ENCODE results near the gene AKR7A3.
A peak's percentile ranks its signal among the peaks of the same experiment; 100 is the strongest.
"Not testable (repeated sequence)": the region's sequence is repeated elsewhere in the genome, so short reads cannot be mapped to it uniquely, and the experiment has no call there.

AKR7A3 gene

DNA sequence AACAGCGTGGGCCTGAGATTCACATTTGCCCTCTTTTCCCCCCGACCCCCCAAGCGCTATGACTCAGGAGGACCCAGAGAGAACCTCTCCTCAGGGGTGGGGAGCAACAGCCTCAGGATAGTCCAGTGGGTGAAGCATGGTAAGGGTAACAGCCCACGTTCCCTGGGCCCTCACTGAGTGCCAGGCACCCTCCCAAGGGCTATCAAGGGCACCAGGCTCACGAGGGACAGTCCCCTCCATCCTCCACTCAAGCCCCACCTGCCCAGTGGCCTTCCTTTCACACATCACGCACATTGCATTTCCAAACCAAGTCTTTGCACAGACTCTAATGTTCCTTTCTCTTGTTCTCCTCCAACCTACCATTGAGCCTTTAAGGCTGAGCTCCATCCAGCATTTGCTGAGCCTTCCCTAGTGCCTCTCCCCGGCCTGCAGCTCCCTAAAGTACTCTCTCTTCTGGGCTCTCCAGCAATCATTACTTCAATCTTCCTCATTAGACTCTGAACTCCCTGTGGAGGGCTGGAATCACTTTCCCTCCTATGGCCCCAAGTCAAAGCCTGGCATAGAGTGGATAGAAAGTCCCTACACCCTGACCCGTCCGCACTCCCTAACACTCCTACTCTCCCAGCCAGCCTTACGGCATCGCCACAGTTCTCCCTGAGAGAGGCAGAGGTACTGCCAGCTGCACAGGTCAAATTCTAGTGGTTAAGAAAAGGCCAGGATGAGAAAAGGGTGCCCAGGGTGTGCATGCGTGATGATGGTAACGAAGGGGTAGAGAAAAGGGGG, 22.3 kb upstream of the AKR7A3 start:
- Histone ChIP-seq H3K9me3 (ENCODE audit: control insufficient read depth, insufficient read depth, low read length) (no peaks in the 10 kb centered on the region), H3K4me3 (ENCODE audit: low read length) (peak overlapping the region; percentile 90; the same call in 1 of the 2 replicates), H3K27me3 (ENCODE audit: control insufficient read depth, insufficient read depth, low read length) (no peaks in the 10 kb centered on the region), H3K36me3 (ENCODE audit: control insufficient read depth, insufficient read depth, low read length) (no peaks in the 10 kb centered on the region), H3K27ac (ENCODE audit: low read length) (no peak overlapping the region), H3K4me1 (ENCODE audit: control insufficient read depth, insufficient read depth, low read length) (peaks cover 7% of the 10 kb centered on the region)
- no peak for DNase-seq (ENCODE audit: low read depth, low spot score)
- WGBS (ENCODE audit: insufficient coverage, insufficient read length), result no CpG with 5 or more reads among the region's 13 CpGs

DNA sequence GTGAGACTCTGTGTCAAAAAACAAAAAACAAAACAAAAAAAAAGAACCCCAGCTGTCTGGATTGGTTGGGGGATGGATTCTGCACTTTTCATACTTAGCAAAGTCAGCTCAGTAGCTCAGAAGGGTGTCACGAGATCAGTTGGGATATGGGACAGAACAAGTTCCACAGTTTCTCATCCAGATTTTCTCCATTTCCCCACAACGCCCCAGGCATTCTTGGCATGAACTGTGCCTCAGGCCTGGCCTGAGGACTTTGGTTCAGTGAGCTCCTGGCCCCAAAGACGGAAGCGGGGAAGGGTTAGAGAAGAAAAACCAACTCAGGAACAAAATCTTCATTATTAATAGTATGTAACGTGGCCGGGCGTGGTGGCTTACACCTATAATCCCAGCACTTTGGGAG, 21.5 kb upstream of the AKR7A3 start:
- no CpG with 5 or more reads among the region's 7 CpGs for WGBS (ENCODE audit: insufficient coverage, insufficient read length)
- Histone ChIP-seq H3K27ac (ENCODE audit: low read length) (no peak overlapping the region), H3K4me3 (ENCODE audit: low read length) (no peak overlapping the region), H3K27me3 (ENCODE audit: control insufficient read depth, insufficient read depth, low read length) (no peaks in the 10 kb centered on the region), H3K36me3 (ENCODE audit: control insufficient read depth, insufficient read depth, low read length) (peaks cover 3% of the 10 kb centered on the region; the same call in 1 of the 2 replicates), H3K4me1 (ENCODE audit: control insufficient read depth, insufficient read depth, low read length) (peaks cover 7% of the 10 kb centered on the region), H3K9me3 (ENCODE audit: control insufficient read depth, insufficient read depth, low read length) (no peaks in the 10 kb centered on the region)
- no peak for DNase-seq (ENCODE audit: low read depth, low spot score)

DNA sequence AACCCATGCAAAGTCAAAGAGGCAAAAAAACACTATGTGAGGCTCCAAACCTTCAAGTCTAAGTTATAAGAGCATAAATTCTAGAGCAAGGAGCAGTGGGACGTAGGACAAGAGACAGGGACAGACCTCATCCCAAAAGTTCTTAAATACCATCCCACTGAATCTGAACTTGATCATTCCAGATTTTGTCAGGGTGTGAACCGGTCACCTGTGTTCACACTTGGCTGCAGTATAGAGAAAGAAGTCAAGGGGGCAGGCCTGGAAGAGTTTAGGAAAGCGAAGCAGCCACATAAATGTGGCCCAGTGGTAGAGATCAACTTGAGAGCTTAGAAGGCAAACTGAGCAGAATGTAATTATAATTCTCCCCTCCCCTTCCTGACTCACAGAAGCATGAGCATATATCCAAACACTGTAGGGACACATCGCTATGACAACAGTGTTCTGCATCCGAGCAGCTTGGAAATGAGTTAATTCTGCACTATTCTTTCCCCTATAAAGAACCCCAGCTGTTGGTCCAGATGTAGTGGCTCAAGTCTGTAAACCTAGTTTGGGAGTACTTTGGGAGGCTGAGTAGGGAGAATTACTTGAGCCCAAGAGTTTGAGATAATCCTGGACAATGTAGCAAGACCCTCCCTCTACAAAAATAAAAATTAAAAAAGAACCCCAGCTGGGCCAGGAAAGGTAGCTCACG, 20.7 kb upstream of the AKR7A3 start:
- no peak overlapping the region for H3K27ac ChIP-seq (ENCODE audit: low read length)
- peaks cover 7% of the 10 kb centered on the region for H3K4me1 ChIP-seq (ENCODE audit: control insufficient read depth, insufficient read depth, low read length)
- no peaks in the 10 kb centered on the region for H3K9me3 ChIP-seq (ENCODE audit: control insufficient read depth, insufficient read depth, low read length)
- DNase-seq (ENCODE audit: low read depth, low spot score), result no peak
- H3K27me3 ChIP-seq (ENCODE audit: control insufficient read depth, insufficient read depth, low read length), result no peaks in the 10 kb centered on the region
- H3K36me3 ChIP-seq (ENCODE audit: control insufficient read depth, insufficient read depth, low read length), result peaks cover 3% of the 10 kb centered on the region; the same call in 1 of the 2 replicates
- no CpG with 5 or more reads among the region's 6 CpGs for WGBS (ENCODE audit: insufficient coverage, insufficient read length)
- H3K4me3 ChIP-seq (ENCODE audit: low read length), result no peak overlapping the region

DNA sequence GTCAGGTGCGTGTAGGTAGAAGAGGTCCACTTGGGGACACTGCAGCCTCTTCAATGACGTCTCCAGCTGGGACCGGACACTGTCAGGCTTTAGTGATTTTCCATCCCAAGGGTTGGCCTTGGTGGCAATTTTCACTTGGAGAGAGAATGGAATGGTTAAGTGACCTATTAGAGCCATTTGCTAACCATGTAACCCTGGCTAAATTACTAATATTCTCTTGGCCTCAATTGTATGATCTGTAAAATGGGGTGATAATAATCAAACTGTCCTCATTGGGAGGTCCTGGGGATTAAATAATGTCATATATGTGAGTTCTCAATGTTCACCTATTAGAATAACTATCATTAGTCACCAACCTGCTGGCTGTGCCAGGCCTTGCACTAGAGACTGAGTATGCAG, 19.9 kb upstream of the AKR7A3 start:
- Histone ChIP-seq H3K27me3 (ENCODE audit: control insufficient read depth, insufficient read depth, low read length) (no peaks in the 10 kb centered on the region), H3K36me3 (ENCODE audit: control insufficient read depth, insufficient read depth, low read length) (peaks cover 7% of the 10 kb centered on the region; the same call in 1 of the 2 replicates), H3K9me3 (ENCODE audit: control insufficient read depth, insufficient read depth, low read length) (no peaks in the 10 kb centered on the region), H3K4me3 (ENCODE audit: low read length) (no peak overlapping the region), H3K4me1 (ENCODE audit: control insufficient read depth, insufficient read depth, low read length) (peaks cover 7% of the 10 kb centered on the region), H3K27ac (ENCODE audit: low read length) (no peak overlapping the region)
- DNase-seq (ENCODE audit: low read depth, low spot score), result no peak
- WGBS (ENCODE audit: insufficient coverage, insufficient read length), result no CpG with 5 or more reads among the region's 3 CpGs

DNA sequence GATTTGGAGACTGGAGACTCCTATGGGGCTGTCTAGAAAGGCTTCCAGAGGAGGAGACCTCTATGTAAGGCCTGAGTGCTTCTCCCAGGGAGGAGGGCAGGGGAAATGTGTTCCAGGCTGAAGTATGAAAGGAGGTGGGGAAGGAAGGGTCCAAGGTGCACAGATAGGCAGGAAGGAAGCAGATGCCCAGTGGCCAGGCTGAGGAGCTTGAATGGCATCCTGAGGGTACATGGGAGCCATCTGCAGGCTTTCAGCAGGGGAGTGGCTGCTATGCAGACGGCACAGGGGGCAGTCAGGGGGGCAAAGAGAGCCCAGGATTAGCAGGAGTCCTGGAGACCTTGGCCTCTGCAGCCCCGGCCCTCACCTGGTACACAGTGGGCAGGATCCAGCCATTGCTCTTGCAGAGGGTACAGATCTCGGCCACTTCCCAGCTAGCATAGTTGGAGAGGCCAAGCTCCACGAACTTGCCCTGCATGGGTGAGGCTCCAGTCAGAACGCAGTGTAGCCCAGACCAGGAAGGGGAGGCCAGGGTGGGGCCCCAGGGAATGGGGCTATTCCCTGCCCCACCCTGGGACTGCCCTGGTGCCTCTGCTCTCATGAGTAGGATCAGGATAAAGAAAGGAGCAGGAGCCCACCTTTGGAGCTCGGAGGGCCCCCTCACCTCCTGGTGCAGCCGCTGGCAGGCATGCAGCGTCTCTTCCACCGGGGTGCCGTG, 19.4 kb upstream of the AKR7A3 start:
- peaks cover 7% of the 10 kb centered on the region; the same call in 1 of the 2 replicates for H3K36me3 ChIP-seq (ENCODE audit: control insufficient read depth, insufficient read depth, low read length)
- peaks cover 7% of the 10 kb centered on the region for H3K4me1 ChIP-seq (ENCODE audit: control insufficient read depth, insufficient read depth, low read length)
- DNase-seq (ENCODE audit: low read depth, low spot score), result no peak
- H3K27me3 ChIP-seq (ENCODE audit: control insufficient read depth, insufficient read depth, low read length), result no peaks in the 10 kb centered on the region
- WGBS (ENCODE audit: insufficient coverage, insufficient read length), result no CpG with 5 or more reads among the region's 10 CpGs
- no peaks in the 10 kb centered on the region for H3K9me3 ChIP-seq (ENCODE audit: control insufficient read depth, insufficient read depth, low read length)
- H3K4me3 ChIP-seq (ENCODE audit: low read length), result no peak overlapping the region
- H3K27ac ChIP-seq (ENCODE audit: low read length), result no peak overlapping the region

DNA sequence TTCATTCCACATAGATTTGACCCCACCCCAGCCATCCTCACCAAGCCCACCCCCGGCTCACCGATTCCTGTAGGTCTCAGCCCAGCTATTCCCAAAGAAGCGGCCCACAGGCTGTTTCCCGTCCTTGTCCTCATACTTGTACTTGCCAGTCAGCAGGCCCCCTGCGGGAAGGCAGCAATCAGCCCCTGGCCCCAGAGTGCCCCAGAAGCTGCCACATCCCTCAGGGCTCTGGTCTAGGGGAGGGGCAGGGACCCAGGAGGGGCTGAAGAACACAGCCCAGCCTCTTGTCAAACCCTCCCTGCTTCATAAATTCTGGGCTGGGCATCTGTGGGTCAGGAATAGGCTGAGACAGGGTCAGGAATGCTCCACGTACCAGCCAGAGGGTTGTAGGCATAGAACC, 18.4 kb upstream of the AKR7A3 start:
- DNase-seq (ENCODE audit: low read depth, low spot score), result no peak
- Histone ChIP-seq H3K27me3 (ENCODE audit: control insufficient read depth, insufficient read depth, low read length) (no peaks in the 10 kb centered on the region), H3K27ac (ENCODE audit: low read length) (no peak overlapping the region), H3K4me1 (ENCODE audit: control insufficient read depth, insufficient read depth, low read length) (peaks cover 5% of the 10 kb centered on the region), H3K4me3 (ENCODE audit: low read length) (no peak overlapping the region), H3K9me3 (ENCODE audit: control insufficient read depth, insufficient read depth, low read length) (no peaks in the 10 kb centered on the region), H3K36me3 (ENCODE audit: control insufficient read depth, insufficient read depth, low read length) (peaks cover 7% of the 10 kb centered on the region; the same call in 1 of the 2 replicates)
- WGBS (ENCODE audit: insufficient coverage, insufficient read length), result no CpG with 5 or more reads among the region's 6 CpGs

DNA sequence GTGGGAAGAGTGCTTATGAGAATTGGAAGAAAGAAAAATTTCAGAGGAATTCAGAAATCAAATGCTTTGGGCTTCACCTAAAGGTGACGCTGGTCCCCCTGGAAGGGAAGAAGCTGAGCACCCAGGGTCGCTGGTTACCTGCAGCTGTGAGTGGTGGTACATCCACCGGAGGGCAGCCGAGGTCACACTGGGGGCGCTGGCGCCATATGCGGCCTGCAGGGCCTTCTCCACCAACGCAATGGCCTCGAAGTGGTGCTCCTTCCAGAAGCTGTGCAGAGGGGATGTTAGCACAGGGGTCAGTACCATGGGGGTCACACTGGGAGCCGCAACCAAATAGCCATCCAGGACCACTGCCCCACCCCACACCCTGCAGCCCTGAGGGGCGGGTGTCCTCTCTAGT, 17.3 kb upstream of the AKR7A3 start:
- Histone ChIP-seq H3K4me3 (ENCODE audit: low read length) (no peak overlapping the region), H3K4me1 (ENCODE audit: control insufficient read depth, insufficient read depth, low read length) (peaks cover 2% of the 10 kb centered on the region; the same call in 1 of the 2 replicates), H3K27me3 (ENCODE audit: control insufficient read depth, insufficient read depth, low read length) (no peaks in the 10 kb centered on the region), H3K9me3 (ENCODE audit: control insufficient read depth, insufficient read depth, low read length) (no peaks in the 10 kb centered on the region), H3K36me3 (ENCODE audit: control insufficient read depth, insufficient read depth, low read length) (peaks cover 7% of the 10 kb centered on the region; the same call in 1 of the 2 replicates), H3K27ac (ENCODE audit: low read length) (no peak overlapping the region)
- no CpG with 5 or more reads among the region's 11 CpGs for WGBS (ENCODE audit: insufficient coverage, insufficient read length)
- no peak for DNase-seq (ENCODE audit: low read depth, low spot score)

DNA sequence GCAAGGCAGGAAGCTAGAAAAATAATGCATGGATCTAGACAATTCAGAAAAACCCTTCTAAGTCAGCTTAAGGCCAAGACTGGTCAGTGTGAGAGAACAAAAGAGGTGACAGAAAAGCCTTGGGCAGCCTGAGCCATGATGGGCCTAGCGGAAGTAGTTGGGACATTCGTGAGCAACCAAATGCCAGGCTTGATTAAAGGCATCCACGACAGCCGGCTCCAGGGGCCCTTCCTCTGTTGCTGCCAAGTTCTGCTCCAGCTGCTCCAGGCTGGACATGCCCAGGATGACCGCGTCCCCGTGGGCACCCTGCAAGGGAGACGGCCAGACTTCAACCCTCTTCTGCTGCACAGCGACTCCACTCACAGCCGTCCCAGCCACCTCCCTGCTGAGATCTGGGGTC, 15.5 kb upstream of the AKR7A3 start:
- no CpG with 5 or more reads among the region's 10 CpGs for WGBS (ENCODE audit: insufficient coverage, insufficient read length)
- not testable (repeated sequence) for H3K9me3 ChIP-seq (ENCODE audit: control insufficient read depth, insufficient read depth, low read length); H3K4me3 ChIP-seq (ENCODE audit: low read length); H3K36me3 ChIP-seq (ENCODE audit: control insufficient read depth, insufficient read depth, low read length); H3K4me1 ChIP-seq (ENCODE audit: control insufficient read depth, insufficient read depth, low read length); H3K27ac ChIP-seq (ENCODE audit: low read length); H3K27me3 ChIP-seq (ENCODE audit: control insufficient read depth, insufficient read depth, low read length); DNase-seq (ENCODE audit: low read depth, low spot score)

DNA sequence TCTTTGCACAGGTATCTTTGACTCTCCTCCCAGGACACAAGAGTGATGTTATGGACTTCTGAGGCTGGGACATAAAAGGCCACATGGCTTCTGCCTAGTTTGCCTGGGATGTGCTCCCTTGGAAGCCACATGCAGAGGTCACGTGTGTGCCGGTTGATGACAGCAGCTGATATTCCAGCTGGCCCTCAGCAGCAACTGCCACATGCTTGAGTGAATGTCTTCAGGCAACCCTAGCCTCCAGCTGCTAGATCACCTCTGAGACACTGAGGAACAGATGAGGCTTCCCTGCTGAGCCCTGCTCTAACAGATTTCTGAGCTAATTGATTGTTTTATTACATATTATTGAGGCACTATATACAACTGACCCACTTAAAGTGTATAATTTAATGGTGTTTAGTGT, 11.6 kb upstream of the AKR7A3 start:
- Histone ChIP-seq H3K4me1 (ENCODE audit: control insufficient read depth, insufficient read depth, low read length) (no peaks in the 10 kb centered on the region), H3K9me3 (ENCODE audit: control insufficient read depth, insufficient read depth, low read length) (peaks cover 2% of the 10 kb centered on the region), H3K27me3 (ENCODE audit: control insufficient read depth, insufficient read depth, low read length) (no peaks in the 10 kb centered on the region), H3K36me3 (ENCODE audit: control insufficient read depth, insufficient read depth, low read length) (peaks cover 5% of the 10 kb centered on the region; the same call in 1 of the 2 replicates), H3K4me3 (ENCODE audit: low read length) (no peak overlapping the region), H3K27ac (ENCODE audit: low read length) (no peak overlapping the region)
- no peak for DNase-seq (ENCODE audit: low read depth, low spot score)
- no CpG with 5 or more reads among the region's 2 CpGs for WGBS (ENCODE audit: insufficient coverage, insufficient read length)

DNA sequence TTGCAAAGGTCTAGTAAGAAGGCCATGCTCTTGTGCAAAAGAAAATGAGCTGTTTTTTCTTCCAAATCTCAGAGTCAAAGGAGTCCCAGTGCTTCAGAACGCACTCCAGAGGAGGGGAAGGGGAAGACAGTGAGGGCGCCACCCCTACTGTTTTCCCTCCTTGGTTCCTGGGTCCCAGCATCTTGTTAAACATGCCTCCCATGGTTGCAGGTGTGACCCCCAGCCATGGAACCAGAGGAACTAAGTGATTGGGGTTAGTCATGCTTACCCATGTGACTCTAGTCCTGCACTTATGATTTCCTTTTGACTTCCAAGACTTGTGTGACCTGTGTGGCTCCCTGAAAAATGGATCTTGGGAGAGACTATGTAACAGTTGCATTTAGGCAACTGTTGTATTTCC, 6.1 kb upstream of the AKR7A3 start:
- DNase-seq (ENCODE audit: low read depth, low spot score), result no peak
- Histone ChIP-seq H3K9me3 (ENCODE audit: control insufficient read depth, insufficient read depth, low read length) (peaks cover 5% of the 10 kb centered on the region; the same call in 1 of the 2 replicates), H3K36me3 (ENCODE audit: control insufficient read depth, insufficient read depth, low read length) (no peaks in the 10 kb centered on the region), H3K4me3 (ENCODE audit: low read length) (no peak overlapping the region), H3K27me3 (ENCODE audit: control insufficient read depth, insufficient read depth, low read length) (no peaks in the 10 kb centered on the region), H3K4me1 (ENCODE audit: control insufficient read depth, insufficient read depth, low read length) (no peaks in the 10 kb centered on the region), H3K27ac (ENCODE audit: low read length) (no peak overlapping the region)
- WGBS (ENCODE audit: insufficient coverage, insufficient read length), result no CpG with 5 or more reads among the region's 2 CpGs

Measured in iPS DF 6.9 (cell line).